Globus pallidus (tissue), 1 donor: ENCODE data around the gene RTN4R.

Experiments used
- DNase-seq: peaks from one replicate; pipeline ENCODE4 v3.0.0-alpha.2; 2015; ENCODE audit warnings: low spot score

The RTN4R gene

DNA sequence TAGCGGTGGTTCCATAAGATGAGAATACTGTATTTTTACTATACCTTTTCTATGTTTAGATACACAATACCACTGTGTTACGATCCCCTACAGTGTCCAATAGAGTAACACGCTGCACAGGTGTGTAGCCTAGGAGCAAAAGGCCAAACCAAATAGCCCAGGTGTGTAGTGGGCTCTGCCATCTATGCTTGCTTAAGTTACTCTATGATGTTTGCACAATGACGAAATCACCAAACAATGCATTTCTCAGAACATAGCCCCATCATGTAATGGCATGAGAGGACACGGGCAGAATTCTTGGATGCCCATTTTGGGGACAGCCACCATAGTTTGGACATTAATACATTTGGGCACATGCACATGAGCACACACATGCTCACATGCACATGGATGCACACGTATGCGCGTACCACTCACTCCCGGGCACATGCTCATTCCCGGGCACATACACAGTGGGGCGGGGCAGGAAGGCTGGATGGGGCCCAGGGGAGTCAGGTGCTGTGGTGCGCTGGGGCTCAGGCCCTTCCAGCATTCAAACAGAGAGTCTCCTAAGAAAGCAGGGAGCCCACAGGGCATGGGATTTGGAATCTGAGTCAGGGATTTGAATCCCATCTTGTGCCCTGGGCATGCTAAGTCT lies 51.1 kb downstream of the RTN4R start:
- DNase-seq: no peak

DNA sequence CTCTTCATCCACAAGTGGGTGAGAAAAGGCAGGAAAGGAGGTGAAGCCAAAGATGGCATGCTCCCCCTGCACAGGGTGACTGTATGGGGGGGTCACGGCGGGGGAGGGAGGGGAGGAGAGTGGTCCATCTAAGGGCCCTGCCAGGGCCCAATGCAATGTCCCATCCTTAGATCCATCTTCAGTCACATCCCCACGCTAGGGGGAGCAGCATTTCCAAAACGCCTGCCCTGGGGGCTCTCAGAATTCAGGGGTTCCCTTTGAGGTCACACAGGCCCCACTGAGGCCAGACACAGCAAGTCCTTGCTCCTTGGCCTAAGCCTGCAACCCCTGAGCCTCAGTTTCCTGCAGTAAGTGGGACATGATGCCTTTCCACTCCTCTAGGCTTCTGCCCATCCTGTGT lies 52.4 kb downstream of the RTN4R start:
- DNase-seq: no peak

DNA sequence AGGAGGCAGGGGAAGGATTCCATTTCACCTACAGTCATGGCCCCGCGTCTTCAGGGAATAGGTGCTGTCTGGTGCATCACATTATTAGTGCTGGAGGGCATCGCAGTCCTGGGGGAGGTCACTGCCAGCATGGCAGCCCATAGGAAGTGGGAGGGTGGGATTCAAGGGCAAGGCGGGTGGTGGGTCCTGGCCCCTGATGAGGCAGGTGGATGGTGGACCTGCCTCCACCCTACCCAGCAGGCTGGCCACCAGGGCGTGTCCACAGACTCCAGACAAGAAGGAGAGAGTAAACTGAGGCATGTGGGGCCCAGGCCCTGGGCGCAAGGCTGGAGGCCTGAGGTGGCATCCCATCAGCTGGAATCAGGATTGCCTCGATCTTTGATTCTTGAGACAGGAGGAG lies 53.3 kb downstream of the RTN4R start:
- DNase-seq: no peak

DNA sequence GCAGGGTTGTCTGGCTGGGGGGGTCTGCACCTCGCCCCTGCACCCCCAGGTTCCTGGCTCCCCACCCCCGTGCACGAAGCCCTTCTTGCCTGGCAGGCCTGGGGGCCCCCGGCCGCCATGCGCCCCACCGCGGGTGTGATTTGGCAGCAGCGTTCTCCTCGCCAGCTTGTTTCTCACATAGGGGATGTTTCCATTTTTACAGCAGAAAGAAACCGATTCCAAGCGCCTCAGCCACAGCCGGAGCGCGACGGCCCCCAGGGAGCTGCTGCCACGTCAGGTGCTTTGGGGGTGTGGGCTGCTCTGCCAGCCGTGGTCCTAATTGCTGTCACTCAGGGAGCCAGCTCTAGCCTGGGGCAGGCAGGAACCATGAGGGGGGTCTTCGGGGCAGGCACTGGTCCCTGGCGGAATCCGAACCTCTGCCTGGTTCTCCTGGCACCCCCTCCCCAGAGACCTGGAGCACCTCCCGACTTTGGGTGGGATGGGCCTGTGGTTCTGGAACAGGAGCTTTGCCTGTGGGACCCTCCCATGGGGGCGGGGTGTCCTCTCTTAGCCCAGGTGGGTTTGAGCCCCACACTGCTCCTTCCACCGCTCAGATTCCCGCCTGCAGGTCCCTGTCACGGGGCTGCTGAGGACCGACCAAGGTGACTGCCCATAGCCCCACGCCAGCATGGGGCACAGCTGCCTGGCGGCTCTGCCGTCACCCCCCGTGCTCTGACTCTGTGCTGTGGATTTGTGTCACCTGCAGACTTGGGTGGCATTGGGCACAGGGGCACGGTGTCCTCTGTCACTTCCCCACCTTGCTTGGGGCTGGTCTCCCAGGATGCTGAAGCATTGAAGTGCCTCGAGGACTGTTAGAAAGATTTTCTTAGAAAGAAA lies 54.0 kb downstream of the RTN4R start:
- no peak for DNase-seq

DNA sequence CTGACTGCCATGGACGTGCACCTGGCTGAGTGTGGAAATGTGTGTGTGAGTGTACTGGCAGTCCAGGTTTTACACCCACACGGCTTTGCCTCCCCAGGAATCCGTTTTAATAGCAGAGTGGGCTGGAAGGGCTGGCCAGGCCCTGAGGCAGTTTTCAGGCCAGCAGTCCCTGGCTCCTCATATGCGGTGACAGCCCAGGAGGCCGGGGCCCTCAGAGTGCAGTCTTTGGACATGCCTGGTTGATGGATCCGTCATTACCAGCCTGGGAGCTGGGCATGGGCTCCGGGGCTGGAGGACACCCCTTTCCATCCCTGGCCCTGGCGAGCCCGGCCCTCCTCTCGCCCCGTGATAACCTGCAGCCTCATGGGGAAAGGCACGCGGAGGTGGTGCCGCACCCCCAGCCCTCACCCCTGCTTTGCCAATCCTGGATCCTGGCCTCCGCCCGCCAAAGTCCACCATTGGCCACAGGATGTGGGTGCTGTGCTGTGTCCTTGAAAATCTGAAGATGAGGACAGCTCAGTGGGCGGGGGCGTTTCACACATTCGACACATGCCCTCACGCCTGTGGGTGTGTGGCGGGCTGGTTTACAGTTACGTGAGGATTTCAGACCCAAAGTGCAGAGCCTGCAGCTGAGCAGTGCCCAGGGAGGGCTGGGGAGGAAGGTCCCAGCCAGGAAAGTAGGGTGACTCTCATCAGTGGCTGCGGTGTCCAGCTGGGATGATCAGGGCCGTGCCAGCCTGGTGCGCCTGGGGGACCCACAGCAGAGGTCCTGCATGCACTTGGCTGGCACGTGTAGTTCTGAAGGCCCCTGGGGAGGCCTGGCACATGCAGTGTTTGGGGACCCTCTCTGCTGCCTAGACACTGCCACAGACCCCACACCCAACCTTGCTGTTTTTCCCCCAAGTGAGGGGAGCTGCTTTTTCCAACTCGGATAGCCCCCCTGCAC lies 55.1 kb downstream of the RTN4R start:
- no peak for DNase-seq

DNA sequence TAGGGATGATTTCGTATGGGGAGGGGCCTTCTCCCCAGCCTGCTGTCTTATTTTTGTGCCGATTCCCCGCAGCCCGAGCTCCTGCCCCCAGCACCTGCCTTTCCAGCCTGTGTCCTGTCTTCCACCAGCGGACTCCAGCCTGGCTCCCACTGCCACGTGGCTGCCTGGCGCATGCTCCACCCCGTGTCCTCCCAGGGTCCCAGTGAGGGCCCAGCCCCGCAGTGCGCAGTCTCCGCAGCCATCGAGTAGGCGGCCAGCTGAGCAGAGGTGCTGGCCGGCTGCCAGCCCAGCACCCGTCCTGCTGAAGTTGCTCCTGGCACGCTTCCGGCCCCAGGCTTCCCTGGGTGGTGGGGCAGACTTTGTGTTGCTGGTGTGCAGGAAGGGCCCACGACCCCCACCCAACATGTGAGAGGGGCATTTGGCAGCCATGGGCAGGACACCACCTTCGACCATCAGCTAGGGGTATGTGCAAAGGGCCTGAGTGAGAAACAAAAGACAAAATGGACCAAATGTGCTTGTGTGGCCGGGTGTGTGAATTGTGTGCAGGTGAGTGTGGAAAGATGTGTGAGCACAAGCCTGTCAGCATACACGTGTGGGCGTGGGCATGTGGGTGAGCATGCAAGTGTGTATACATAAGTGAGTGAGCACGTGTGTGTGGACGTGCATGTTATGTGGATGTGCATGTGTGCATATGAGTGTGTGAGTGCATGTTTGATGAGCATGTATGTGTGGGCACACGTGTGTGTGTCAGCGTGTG lies 55.9 kb downstream of the RTN4R start:
- DNase-seq: no peak

DNA sequence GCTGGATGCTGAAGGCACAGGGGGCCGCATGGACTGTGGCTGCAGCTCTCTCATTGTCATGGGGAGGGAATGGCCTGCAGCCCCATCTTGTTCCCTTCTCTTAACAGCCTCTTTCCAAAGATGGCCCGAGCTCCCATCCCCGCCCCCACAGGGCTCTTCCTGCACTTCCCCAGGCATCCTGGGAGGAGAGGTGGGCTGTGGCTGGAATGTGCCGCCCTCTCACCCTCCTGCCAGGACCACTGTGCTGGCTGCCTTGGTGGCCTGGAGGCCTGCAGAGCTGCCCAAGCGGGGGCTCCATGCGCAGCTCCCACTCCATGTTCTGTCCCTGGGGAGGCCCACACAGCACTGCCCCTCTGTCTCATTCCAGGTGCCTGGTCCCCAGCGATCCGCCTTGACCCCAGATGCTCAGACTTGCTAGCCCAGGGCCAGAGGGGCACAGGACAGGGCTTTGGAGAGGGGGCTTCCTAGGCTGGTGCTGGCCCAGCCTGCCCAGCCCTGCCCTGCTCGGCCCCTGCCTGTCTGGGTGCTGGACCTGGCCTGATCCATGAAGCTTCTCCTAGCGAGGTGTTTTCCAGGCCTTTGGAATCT lies 56.6 kb downstream of the RTN4R start:
- no peak for DNase-seq

DNA sequence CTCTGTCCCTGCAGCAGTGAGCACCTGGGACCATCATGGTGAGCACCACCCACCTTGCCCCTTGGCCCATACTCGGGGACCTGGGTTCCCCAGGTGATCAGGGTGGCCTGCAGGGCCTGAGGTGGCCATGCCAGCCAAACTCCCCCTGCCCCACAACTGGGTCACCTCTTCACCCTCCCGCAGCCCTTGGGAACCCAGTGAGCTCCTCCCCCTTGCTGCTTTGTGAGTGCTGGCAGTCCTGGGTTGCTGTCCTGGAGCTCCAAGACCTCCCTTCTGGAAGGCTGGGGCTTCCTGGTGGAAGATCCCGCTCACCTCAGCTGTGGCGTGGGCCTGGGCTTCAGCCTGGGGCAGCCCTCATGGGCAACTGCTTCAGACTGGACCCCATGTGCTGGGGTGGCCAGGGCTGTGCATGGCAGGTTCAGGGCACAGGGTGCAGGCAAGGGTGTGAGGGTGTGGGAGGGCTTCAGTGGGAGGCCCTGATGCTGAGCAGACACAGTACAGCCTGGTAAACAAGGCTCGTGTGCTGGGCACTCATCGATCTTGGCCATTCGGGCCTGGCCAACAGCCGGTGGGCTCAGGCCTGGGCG lies 57.6 kb downstream of the RTN4R start:
- no peak for DNase-seq

DNA sequence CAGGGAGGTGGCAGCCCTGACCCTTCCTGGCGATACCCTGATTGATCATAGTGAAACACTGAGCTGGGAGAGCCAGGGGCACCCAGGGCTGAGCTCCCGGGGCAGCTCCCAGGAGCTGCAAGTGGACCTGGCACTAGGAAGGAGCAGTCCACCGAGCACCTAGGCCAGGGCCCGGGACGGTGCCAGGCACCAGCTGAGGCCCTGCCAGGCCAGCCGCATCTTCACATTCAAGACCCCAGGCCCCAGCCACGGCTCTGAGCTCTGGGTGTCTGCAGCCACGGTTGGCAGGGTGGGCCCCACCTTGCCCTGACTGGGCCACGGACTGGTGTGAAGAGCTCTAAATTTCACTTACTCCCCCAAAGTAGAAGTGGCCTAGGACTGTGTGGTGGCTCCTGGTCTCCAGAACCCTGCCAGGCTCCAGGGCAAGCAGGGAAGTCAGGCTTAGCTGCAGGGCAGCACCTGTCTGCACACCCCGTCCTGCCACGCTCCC lies 58.3 kb downstream of the RTN4R start:
- no peak for DNase-seq

DNA sequence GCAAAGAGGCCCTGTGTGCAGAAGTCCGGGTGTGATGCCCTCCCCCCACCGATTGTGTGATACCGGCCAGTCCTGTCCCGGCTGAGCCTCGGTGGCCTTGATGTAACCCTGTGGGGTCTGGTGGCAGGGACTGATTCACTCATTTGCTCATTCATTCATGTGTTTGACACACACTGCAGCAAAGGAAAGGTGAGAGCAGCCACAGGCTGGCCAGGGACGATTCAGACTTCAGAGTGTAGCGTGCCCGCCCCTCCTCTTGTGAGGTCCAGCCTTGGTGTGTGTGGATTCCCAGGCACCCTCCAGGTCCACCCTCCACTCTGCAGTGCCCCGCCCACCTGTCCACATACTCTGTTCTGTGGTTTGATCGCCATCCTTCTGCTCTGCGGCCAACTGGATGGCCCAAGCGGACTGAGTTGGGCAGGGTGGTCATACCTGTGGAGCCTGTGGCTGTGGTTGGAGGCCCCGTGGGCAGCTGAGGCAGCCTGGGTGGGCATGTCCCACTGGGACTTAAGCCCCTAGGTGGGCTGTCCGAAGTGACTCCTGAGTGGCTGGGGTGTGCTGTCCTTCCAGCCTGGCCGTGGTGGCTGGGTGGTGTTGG lies 59.3 kb downstream of the RTN4R start:
- DNase-seq: no peak

DNA sequence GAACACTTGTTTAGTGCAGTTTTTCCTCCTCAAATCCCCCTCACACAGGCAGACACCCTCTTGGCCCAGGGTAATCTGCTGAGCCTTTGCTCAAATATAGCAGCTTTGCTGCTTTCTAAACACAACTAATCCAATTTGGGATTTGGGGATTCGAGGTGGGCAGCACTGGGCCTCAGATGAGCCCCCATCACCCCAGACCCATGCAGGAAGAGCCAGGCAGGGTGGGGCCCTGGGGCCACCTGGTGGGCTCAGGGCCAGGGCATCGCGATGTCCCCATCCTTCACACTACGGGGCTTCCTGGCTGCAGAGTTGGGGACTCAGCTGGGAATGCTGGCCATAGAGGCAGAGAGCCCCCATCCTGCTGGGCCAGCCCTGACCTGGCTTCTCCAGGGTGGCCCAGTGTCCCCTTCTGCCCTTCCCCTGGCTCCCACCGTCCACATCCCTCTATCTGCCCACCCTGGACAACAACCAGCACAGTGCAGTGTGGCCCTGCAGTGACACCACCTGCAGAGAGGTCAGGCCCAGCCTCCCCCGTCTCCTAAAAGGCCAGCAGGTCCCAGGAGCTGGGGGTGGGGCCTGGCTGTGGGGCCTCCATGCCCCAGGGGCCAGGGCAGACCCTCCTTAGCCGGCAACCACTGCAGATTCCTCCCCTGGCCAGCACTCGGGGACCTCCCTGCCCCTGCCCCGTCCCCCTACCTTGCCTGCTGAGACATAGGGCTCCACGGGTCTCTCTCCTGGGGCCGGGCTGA lies 60.7 kb downstream of the RTN4R start:
- no peak for DNase-seq

DNA sequence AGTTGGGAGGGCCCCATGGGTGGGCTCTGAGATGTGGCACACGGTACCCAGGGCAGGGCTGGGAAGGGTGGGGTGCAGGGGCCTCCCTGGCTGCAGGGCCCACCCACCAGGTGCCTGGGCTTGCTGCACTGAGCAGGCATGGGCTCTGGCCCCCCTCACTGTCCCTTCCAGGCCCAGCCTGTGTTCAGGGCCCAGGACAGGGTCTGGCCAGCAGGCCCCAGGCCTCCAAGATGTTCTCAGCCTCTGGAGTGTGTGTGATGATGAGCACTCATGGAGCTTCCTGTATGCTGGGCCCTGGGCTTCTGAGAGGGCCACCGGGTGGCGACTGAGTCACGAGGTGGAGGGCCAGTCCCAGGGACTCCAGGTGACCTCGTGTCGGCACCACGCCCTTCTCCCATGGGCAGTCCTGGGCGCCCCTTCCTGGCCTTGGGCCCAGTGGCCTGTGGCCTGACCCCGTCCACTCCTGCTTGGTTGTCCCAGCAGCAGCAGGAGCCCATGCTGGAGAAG lies 61.4 kb downstream of the RTN4R start:
- no peak for DNase-seq

DNA sequence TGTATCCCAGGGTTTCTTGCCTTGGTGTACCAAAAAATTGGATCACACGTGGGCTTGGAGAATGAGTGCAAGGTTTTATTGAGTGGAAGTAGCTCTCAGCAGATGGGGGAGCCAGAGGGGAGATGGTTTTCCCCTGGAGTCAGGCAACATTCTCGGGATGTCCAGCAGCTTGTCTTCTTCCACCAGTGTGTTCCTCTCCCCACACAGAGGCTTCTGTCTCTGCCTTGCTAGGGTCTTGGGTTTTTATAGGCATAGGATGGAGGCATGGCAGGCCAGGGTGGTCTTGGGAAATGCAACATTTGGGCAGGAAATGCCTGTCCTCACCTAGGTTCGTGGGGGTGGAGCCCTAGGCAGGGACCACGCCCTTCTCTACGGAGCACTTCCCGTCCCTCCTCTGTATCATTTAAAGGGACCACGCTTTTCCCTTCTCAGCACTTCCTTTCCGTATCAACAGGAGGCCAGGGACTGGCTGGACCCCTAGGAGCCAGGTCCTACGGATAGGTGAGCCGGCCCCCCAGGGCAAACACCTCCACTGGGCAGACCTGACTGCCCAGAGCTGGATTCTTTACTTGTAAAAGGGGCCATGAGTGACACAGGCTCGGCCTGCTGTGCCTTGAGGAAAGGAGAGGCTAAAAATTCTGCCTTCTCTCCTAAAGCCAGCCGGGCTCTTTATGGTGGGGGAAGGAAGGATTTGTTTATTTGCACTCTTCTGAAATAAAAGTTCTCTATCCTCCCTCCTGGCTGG lies 62.0 kb downstream of the RTN4R start:
- DNase-seq: peak; percentile 16

DNA sequence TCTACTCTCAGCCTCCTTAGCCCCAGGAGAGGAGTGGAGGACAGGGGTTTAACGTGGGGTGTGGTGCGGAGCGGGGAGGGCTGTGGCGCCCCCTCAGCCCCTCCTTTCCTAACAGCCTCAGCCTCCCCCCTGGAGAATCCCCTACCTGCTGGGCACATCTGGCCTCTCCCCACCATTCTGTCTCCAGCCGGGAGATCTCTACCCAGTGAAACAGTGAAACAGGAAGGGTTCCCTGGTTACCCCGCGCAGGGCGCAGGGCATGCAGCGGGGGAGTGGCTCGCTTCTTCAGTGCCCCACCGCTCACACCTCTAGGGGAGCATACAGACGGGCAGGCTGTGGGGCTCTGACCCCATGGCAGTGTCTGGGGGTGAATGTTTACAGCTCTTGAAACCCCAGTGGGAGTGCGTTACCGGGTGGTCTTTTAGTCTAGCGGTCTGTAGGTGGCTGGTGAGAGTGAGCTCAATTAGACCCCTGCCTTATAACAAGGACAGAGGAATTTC lies 62.6 kb downstream of the RTN4R start:
- no peak for DNase-seq

DNA sequence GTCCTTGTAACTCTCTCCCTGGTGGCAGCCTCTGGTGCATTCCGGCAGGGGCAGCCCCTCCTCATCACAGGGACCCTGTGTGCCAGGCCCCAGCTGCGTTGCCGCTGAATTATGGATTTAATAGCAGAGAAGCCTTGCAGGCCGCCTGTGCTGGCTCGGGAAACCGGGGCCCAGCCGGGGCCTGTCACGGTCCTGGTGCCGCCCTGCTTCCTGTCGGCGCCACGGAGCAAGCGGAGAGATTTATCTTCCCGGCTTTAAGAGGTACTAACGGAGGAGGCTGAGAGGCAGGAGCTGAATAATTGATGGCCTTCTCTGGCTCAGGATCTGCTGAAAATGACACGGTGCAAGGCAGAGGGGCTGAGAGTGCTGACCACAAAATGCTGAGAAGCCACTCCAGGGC lies 63.3 kb downstream of the RTN4R start:
- no peak for DNase-seq

DNA sequence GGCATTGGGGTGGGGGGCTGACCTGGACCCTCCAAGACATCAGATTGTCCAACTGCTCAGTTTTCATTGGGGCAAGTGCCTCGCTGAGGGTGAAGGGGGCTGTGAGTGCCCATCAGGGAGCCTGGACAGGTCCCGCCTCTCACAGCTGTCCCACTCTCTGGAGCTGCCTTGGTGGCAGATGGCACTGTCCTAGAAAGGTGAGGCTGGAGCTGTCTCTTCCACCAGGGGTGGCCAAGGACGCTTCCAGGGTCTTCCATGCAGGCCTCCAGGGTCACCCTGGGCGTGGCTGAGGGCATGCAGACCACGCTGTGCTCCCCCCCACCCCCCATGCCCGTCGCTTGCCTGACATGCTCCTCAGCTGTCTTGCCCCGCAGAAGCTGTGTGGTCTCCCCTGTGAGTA lies 63.8 kb downstream of the RTN4R start:
- no peak for DNase-seq

DNA sequence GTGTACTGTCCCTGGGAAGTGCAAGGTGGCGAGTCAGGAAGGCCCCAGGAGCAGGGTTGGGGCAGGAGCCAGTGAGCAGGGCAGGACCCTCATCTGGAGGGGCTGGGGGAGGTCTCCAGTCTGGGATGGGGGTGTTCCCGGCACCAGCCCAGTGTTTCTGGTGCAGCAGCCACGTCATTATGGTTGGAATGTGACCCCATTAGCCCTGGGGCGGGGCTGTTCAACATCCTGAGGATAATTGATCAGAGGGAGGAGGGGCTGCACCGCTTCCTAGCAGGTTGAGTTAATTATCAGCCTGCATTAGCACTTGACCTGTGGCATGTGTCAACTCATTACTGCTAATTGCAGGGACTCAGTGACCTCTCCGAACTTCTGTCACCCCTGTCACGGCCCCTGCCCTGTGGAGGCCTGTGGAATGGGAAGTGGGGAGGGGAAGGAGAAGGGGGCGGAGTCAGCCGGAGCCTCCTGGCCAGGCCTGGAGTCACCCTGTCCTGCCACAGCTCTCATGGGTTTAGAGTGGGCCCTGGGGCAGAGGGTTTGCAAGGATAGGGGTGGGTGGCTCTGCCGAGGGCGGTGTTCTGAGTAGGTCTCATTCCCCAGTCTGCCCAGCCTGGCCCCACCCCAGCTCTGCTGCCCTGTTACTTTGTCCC lies 64.4 kb downstream of the RTN4R start:
- DNase-seq: no peak

DNA sequence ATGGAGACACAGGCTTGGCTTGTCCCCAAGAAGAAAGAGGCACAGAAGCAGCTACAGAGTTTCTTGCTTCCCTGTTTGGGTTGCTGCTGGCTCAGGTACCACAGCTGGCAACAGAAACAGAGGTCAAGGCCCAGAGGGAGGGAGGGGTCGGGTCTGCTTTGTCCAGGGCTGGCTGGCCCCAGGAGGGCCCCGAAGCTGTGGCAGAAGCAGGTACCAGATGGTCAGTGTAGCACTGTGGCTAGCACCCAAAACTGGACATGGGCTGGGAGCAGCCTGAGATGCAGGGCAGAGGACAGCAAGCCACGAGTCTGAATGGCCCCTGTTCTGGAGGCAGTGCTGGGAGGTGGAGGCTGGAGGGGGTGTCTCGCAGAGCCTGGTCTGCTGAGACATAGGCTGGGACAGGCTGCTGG lies 65.0 kb downstream of the RTN4R start:
- no peak for DNase-seq
